NCI-H748 (cell line): ENCODE data around the gene ADAMTS15.

Experiments
- DNase-seq: peaks from one replicate; lab custom pipeline; 2025; ENCODE audit not compliant: unreplicated experiment; lab: John Stamatoyannopoulos, UW

ADAMTS15 gene

DNA sequence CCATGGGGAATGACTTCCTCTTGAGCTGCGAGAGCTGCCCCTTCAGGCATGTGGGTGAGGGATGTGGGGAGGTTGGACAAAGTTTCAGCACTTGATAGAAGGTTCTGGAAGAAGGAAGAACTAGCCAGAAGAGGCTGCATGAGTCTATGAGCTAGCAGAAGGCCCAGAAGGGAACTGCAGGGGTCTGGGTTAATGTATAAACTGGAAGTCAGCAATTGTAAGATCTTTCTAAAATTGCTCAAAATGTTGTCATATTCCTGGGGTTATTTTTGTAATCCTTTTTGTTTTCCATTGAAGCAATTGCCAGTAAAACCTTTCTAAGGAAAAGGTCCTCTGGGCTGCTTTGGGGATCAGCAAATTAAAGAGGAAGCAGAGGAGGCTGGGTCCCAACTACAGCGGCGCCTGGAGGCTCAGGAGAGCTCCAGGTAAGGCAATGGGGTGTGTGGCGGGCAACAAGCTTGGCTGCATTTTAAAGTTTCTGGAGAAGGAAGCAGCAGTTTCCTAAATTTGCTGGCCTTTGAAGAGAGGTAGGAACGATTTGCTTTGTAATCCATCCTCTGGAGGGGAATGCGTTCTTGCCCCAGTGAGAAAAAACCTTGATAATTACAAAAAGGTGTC lies 29.2 kb downstream of the ADAMTS15 start:
- no peak for DNase-seq

DNA sequence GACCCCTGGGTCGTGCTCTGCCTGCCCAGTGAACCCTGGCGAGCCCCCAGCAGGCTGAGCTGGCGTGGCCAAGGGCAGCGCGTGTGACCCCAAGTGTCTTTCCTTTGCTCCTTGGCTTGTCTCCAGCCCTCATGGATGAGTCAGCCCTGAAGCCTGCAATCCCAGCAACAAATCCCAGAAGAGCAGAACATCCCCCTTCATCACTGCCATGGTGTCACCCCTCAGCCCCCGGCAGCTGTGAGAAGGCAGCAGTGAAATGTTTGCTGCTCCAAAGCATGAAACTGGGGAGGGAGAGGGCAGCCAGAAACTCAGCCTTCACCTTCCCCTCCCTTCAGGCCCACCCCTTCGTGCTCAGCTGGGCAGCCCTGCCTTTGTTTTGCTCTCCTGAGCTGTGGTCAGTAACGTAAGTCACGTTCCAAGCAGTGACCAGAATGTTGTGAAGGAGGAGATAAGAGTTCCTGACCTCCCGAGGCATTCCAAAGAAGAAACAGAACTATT lies 29.8 kb downstream of the ADAMTS15 start:
- DNase-seq = no peak

GRCh38 chr11:130478881-130479280 lies 30.4 kb downstream of the ADAMTS15 start:
- DNase-seq = no peak

DNA sequence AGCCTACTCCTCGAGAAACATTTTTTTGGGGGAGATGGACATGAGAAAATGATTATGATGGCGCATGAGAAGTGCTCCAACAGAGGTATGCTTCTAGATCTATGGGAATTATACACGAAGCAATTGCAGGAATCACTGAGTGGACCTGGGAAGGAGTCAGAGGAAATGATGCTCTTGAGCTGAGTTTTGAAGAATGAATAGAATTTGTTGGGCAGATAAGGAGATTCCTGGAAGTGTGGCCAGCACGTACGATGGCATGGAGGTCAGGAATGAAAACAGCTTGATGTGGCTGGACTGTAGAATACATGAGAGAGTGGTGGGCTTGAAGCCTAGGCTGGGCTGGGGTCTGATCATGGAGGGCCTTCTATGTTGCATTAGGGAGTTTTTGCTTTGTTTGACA lies 31.7 kb downstream of the ADAMTS15 start:
- DNase-seq = no peak

GRCh38 chr11:130480711-130481140 lies 32.3 kb downstream of the ADAMTS15 start:
- DNase-seq = no peak

- no peak for DNase-seq
Observed at GRCh38 chr11:130483124-130483523, 34.7 kb downstream of the ADAMTS15 start.

GRCh38 chr11:130485983-130486382 lies 37.5 kb downstream of the ADAMTS15 start:
- DNase-seq = no peak

DNA sequence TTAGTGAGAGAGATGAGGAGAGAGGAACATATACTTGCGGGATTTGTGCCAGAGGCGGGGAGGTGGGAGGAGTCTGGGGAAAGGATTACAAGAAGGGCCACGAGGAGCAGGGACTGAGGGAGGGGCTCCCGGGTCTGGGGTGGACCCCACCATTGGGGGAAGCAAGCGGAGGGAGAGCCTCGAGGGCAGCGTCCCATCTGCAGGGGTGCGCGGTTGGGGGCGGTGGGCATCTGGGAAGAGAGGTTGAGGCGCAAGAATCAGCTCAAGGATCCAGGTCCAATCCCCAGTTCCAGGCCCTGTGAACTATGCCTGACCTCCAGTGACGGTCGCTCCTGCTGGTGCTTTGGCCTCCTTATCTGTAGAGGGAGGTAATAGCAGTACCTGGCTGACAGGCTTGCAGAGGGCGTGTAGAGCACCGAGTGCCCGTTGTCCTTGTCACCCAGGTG lies 38.0 kb downstream of the ADAMTS15 start:
- DNase-seq = no peak

GRCh38 chr11:130486987-130487923 lies 38.8 kb downstream of the ADAMTS15 start:
- no peak for DNase-seq

GRCh38 chr11:130487924-130488815 lies 39.7 kb downstream of the ADAMTS15 start:
- no peak for DNase-seq

DNA sequence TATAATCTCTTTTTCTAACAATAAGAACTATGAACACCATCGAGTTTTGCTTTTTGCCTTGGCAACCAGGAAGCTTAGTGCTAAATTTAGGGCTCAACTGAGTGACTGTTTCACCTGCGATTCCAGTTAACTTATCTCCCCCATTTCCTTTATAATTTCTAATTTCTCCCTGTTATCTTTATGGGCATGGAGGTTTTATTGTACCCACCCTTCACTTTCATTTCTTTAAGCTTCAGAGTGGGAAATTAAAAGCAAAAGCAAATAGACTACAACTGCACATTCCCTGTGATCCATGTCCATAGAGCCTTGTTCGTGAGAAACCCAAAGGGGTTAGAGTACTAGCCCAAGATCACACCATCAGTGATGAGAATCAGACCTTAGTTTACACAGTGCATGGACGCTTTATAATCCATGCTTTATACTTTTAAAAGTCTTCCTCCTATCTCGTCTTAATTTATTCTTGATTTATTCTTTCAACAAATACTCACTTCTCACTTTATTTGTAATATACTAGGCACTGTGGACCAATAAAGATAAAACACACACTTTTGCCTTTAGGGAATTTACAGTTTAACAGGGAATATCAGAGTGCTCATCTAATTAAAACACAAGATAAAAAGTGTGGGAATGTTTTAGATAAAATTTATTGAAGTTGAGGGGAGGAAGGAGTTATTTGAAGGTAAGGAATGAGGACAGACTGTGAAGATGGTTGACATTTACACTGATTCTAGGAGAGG lies 40.6 kb downstream of the ADAMTS15 start:
- no peak for DNase-seq

DNA sequence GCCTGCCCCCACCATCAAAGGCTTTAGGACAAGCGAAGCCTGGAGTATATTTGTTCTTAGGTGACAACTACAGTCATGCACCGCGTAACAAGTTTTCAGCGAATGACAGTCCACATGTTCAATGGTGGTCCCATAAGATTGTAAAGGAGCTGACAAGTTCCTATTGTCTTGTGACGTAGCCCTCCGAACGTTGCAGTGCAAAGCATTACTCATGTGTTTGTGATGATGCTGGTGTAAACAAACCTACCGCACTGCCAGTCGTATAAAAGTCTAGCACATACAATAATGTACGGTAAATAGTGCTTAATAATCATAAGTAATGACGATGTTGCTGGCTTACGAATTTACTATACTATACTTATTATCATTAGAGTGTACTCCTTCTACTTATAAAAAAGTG lies 41.3 kb downstream of the ADAMTS15 start:
- no peak for DNase-seq

GRCh38 chr11:130490682-130491449 lies 42.4 kb downstream of the ADAMTS15 start:
- no peak for DNase-seq

DNA sequence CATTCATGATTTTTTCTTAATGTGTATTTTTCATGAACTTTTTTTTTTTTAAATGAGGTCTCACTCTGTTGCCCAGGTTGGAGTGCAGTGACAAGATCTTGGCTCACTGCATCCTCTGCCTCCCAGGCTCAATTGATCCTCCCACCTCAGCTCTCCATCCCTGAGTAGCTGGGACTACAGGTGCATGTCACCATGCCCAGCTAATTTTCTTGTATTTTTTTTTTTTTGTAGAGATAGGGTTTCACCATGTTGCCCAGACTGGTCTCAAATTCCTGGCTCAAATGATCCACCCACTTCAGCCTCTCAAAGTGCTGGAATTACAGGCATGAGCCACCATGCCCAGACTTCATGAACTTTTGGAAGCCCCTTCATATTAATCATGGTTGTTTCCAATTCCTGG lies 49.7 kb downstream of the ADAMTS15 start:
- DNase-seq = no peak

- no peak for DNase-seq
Observed at GRCh38 chr11:130499828-130500227, 51.4 kb downstream of the ADAMTS15 start.

GRCh38 chr11:130504317-130504716 lies 55.9 kb downstream of the ADAMTS15 start:
- DNase-seq = no peak

- no peak for DNase-seq
Observed at GRCh38 chr11:130508913-130509312, 60.5 kb downstream of the ADAMTS15 start.

DNA sequence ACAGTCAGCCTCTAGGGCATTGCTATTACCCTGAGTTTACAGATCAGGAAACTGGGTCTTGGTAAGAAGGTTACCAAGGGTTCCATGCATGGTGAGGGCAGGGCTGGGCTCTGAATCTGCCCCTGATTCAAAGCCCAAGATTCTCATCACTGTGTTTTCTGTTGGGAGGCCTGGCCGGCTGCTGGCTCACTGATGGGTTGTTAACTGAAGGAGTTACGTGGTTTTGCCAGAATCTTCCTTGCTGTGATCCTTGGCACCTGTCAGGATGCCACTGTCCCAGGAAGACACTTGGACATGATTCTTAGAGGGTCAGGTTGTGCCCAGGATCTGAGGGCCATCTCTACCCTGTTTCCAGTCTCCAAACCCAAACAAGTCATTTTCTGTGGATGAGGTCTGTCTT lies 61.5 kb downstream of the ADAMTS15 start:
- no peak for DNase-seq

DNA sequence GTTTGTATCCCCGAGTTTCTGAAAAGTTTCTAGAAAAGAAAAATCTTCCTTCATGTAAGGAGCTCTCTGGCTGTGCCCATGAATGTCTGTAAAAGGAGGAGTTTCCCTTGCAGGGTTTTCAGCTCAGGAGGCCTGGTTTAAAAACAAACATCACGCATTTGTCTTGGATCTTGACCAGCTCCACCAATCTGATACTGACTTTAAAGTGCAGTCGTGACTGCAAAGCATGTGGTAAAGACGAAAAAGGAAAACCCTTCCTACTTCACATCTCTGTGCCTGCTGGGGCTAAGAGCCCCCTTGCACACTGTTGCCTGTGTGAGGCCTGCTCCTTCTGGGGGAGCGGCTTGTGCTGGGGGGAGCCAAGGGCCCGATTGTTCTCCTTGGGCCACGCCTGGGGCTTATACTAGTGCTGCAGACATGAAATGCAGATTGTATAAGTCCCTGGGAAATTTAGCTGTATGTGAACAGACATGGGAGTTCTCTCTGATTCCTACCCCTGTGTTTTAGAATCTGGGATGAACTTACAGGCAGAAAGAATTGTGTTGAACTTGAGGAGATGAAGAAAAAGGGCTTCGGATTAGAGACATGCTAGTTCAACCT lies 62.1 kb downstream of the ADAMTS15 start:
- no peak for DNase-seq
